DMS153 treated with DMSO at 0.1 percent for 48 hours (cell line): ENCODE results near the gene BCL2L15.
A peak's percentile ranks its signal among the peaks of the same experiment; 100 is the strongest.
"Not testable (repeated sequence)": the region's sequence is repeated elsewhere in the genome, so short reads cannot be mapped to it uniquely, and the experiment has no call there.

ENCODE experiments used
- DNase-seq: peaks from one replicate; lab custom pipeline; 2025; ENCODE audit not compliant: unreplicated experiment; lab: John Stamatoyannopoulos, UW

BCL2L15 gene

GRCh38 chr1:113872219-113872935, 15.0 kb downstream of the BCL2L15 start:
- DNase-seq: no peak

- no peak for DNase-seq
Observed at GRCh38 chr1:113871597-113872113, 15.7 kb downstream of the BCL2L15 start, which contains the start of gene PTPN22. TSS of gene PTPN22 (minus strand) at chr1:113871712.

GRCh38 chr1:113870778-113871177, 16.6 kb downstream of the BCL2L15 start:
- DNase-seq: no peak

- no peak for DNase-seq
Observed at GRCh38 chr1:113868387-113869083, 18.8 kb downstream of the BCL2L15 start.

GRCh38 chr1:113861641-113862040, 25.7 kb downstream of the BCL2L15 start:
- DNase-seq: no peak

GRCh38 chr1:113860891-113861290, 26.5 kb downstream of the BCL2L15 start:
- DNase-seq: no peak

- no peak for DNase-seq
Observed at GRCh38 chr1:113859478-113860175, 27.8 kb downstream of the BCL2L15 start.

GRCh38 chr1:113858982-113859381, 28.4 kb downstream of the BCL2L15 start:
- DNase-seq: no peak

- no peak for DNase-seq
Observed at GRCh38 chr1:113858418-113858817, 29.0 kb downstream of the BCL2L15 start.

- no peak for DNase-seq
Observed at GRCh38 chr1:113857776-113858175, 29.6 kb downstream of the BCL2L15 start.

GRCh38 chr1:113856401-113856790, 31.0 kb downstream of the BCL2L15 start:
- DNase-seq: no peak

- no peak for DNase-seq
Observed at GRCh38 chr1:113855630-113856400, 31.6 kb downstream of the BCL2L15 start.

GRCh38 chr1:113854234-113854633, 33.1 kb downstream of the BCL2L15 start:
- no peak for DNase-seq

- DNase-seq: not testable (repeated sequence)
Observed at GRCh38 chr1:113852694-113853093, 34.7 kb downstream of the BCL2L15 start.

GRCh38 chr1:113850127-113850796, 37.1 kb downstream of the BCL2L15 start:
- no peak for DNase-seq

- DNase-seq: no peak
Observed at GRCh38 chr1:113849072-113849471, 38.3 kb downstream of the BCL2L15 start.

GRCh38 chr1:113846391-113847035, 40.9 kb downstream of the BCL2L15 start:
- DNase-seq: no peak

GRCh38 chr1:113836534-113836933, 50.8 kb downstream of the BCL2L15 start:
- no peak for DNase-seq

GRCh38 chr1:113835686-113836290, 51.6 kb downstream of the BCL2L15 start:
- peak; percentile 9 for DNase-seq
